Stimulated activated CD4-positive, alpha-beta T cell treated with anti-CD3 and anti-CD28 coated beads, TNF-alpha, amount 100 ng/mL, for 1 hour (primary cell): ENCODE measurements around the gene MTF1.
"Not testable (repeated sequence)": the region's sequence is repeated elsewhere in the genome, so short reads cannot be mapped to it uniquely, and the experiment has no call there.

Experiments used
- DNase-seq, 3 donors: peaks; one replicate each; pipeline ENCODE4 v3.0.0-alpha.2; 2020; ENCODE audit warnings: low read depth in 3 of 3, low spot score in 1 of 3

Gene MTF1

GRCh38 chr1:37794372-37795339 lies 64.7 kb downstream of the MTF1 start:
- no peak for DNase-seq

- no peak for DNase-seq
Observed at GRCh38 chr1:37793773-37794371, 65.5 kb downstream of the MTF1 start, which contains the start of gene MANEAL. Gene MANEAL, plus strand, starts transcription at chr1:37793847. Its CDS starts 336 bp downstream, at chr1:37794183.

- no peak for DNase-seq
Observed at GRCh38 chr1:37792943-37793686, 66.3 kb downstream of the MTF1 start.

- no peak for DNase-seq
Observed at GRCh38 chr1:37782491-37782890, 76.9 kb downstream of the MTF1 start.

- DNase-seq = no peak
Observed at GRCh38 chr1:37778654-37779053, 80.7 kb downstream of the MTF1 start.

GRCh38 chr1:37776946-37777516 lies 82.4 kb downstream of the MTF1 start:
- DNase-seq = no peak

GRCh38 chr1:37771440-37771839 lies 88.0 kb downstream of the MTF1 start:
- DNase-seq = not testable (repeated sequence)

GRCh38 chr1:37767488-37767887 lies 91.9 kb downstream of the MTF1 start:
- DNase-seq = no peak

- DNase-seq = no peak
Observed at GRCh38 chr1:37765916-37766664, 93.3 kb downstream of the MTF1 start.

GRCh38 chr1:37764888-37765441 lies 94.4 kb downstream of the MTF1 start, which contains the start of gene EPHA10:
Gene EPHA10, minus strand, starts transcription at chr1:37765120. Its CDS starts 54 bp downstream, at chr1:37765066.
- no peak for DNase-seq

GRCh38 chr1:37764414-37764825 lies 95.0 kb downstream of the MTF1 start:
- no peak for DNase-seq

- DNase-seq = no peak
Observed at GRCh38 chr1:37763791-37764413, 95.5 kb downstream of the MTF1 start.

- DNase-seq = no peak
Observed at GRCh38 chr1:37762516-37762915, 96.9 kb downstream of the MTF1 start.

- no peak for DNase-seq
Observed at GRCh38 chr1:37761416-37762095, 97.8 kb downstream of the MTF1 start.
